Measurements from ENCODE around the gene GPX7. TPM values are rescaled to one million over a fixed set of nuclear protein-coding genes. Genes with fewer than 3 reads are reported as not detected.

The GPX7 gene
- total RNA-seq, 1 donor = 73.5 TPM

DNA sequence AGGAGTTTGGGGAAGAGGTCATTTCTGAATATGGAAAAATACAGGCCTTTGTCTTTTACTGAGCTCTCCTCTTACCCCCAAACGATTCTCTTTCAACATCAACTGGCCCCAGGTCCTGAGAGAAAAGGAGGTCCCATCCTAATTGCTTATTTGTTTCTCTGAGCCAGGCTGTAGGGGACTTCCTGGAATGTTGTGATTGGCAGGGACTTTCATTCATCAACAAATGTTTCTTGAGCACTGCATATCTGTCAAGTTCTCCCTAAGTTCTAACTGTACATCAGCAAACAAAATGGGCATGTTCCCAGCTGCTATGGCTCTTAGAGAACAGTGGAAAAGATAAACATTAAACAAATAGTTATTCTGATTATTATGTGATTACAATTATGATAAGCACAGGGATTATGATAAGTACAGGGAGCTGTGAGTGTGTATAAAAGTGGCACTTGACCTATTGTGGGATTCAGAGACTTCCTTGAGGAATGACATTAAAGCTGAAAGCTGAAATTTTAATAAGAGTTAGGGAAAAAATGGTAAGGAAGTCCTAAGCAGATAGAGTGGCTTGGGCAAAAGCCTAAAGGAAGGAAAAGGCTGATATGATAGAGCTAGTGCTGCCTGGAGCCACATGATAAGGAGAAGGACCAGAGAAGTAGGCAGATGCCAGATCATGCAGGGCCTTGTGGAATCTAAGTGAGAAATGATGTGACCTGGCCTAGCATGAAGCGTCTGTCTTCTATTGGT is 11.6 kb downstream of the GPX7 start:
- no peak overlapping the region for H3K4me2 ChIP-seq (ENCODE audit: insufficient read depth, low read length)
- no peak for DNase-seq (ENCODE audit: insufficient read length, low spot score, missing footprints)
- TF ChIP-seq, protein P1, sequence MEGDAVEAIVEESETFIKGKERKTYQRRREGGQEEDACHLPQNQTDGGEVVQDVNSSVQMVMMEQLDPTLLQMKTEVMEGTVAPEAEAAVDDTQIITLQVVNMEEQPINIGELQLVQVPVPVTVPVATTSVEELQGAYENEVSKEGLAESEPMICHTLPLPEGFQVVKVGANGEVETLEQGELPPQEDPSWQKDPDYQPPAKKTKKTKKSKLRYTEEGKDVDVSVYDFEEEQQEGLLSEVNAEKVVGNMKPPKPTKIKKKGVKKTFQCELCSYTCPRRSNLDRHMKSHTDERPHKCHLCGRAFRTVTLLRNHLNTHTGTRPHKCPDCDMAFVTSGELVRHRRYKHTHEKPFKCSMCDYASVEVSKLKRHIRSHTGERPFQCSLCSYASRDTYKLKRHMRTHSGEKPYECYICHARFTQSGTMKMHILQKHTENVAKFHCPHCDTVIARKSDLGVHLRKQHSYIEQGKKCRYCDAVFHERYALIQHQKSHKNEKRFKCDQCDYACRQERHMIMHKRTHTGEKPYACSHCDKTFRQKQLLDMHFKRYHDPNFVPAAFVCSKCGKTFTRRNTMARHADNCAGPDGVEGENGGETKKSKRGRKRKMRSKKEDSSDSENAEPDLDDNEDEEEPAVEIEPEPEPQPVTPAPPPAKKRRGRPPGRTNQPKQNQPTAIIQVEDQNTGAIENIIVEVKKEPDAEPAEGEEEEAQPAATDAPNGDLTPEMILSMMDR (IDR thresholded peaks at IDR 0.05; ENCODE audit: extremely low read depth, low read depth, low read length) = no peak
- no peak overlapping the region for H3K4me3 ChIP-seq (ENCODE audit: insufficient read depth, low read length)
- H2AFZ ChIP-seq (ENCODE audit: low read length) = no peak overlapping the region
- no peaks in the 10 kb centered on the region for H3K4me1 ChIP-seq (ENCODE audit: insufficient read depth, low read length)
- no peaks in the 10 kb centered on the region for H3K27me3 ChIP-seq (ENCODE audit: insufficient read depth, low read length)
- H3K36me3 ChIP-seq (ENCODE audit: insufficient read depth, low read length) = no peaks in the 10 kb centered on the region
- H4K20me1 ChIP-seq (ENCODE audit: insufficient read depth, low read length) = no peaks in the 10 kb centered on the region
- H3K9me3 ChIP-seq (ENCODE audit: low read depth, low read length) = no peaks in the 10 kb centered on the region
- no peak overlapping the region for H3K27ac ChIP-seq (ENCODE audit: low read depth, low read length)
- no peaks in the 10 kb centered on the region for H3K79me2 ChIP-seq (ENCODE audit: insufficient read depth, low read length)

DNA sequence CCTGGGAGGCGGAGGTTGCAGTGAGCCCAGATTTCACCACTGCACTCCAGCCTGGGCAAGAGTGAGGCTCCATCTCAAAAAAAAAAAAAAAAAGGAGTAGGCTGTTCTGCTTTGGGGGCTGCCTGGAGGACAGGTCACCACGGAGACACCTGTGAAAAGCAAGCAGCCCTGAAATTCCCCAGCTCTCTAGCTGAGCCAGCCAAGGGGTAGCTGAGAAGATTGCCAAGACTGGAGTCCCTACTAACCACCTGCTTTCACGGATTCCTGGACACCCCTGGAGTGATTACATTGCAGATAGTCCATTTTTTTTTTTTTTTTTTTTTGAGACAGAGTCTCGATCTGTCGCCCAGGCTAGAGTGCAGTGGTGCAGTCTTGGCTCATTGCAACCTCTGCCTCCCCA is 12.5 kb downstream of the GPX7 start:
- Histone ChIP-seq H3K27ac (ENCODE audit: low read depth, low read length) (no peak overlapping the region), H3K79me2 (ENCODE audit: insufficient read depth, low read length) (no peaks in the 10 kb centered on the region), H3K4me2 (ENCODE audit: insufficient read depth, low read length) (no peak overlapping the region), H3K36me3 (ENCODE audit: insufficient read depth, low read length) (no peaks in the 10 kb centered on the region), H2AFZ (ENCODE audit: low read length) (no peak overlapping the region), H3K27me3 (ENCODE audit: insufficient read depth, low read length) (no peaks in the 10 kb centered on the region), H3K4me3 (ENCODE audit: insufficient read depth, low read length) (no peak overlapping the region), H4K20me1 (ENCODE audit: insufficient read depth, low read length) (no peaks in the 10 kb centered on the region), H3K9me3 (ENCODE audit: low read depth, low read length) (no peaks in the 10 kb centered on the region), H3K4me1 (ENCODE audit: insufficient read depth, low read length) (no peaks in the 10 kb centered on the region)
- DNase-seq (ENCODE audit: insufficient read length, low spot score, missing footprints) = no peak
- TF ChIP-seq, protein P1 (IDR thresholded peaks at IDR 0.05; ENCODE audit: extremely low read depth, low read depth, low read length) = no peak

DNA sequence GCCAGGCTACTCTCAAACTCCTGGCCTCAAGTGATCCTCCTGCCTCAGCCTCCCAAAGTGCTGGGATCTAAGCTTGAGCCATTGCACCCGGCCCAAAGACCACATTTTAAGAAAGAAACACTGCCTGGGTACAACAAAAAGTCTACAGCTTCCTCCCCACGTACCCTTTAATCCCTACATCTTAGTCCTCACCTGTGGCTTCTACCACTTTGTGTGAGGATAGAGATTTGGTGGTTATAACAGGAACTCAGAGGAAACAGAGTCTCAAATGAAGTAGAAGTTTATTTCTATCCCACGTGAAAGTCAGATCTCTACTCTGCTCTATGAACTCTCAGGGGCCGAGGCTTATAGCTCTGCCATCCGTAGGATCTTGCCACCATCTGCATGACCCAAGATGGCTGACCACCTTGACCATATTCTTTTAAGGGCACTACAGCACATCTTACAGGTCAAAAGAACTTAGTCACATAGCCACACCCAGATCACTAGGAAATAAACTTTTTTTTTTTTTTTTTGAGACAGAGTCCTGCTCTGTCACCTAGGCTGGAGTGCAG is 13.4 kb downstream of the GPX7 start:
- Histone ChIP-seq H3K9me3 (ENCODE audit: low read depth, low read length) (no peaks in the 10 kb centered on the region), H3K4me1 (ENCODE audit: insufficient read depth, low read length) (no peaks in the 10 kb centered on the region), H4K20me1 (ENCODE audit: insufficient read depth, low read length) (no peaks in the 10 kb centered on the region), H3K27ac (ENCODE audit: low read depth, low read length) (no peak overlapping the region), H3K36me3 (ENCODE audit: insufficient read depth, low read length) (no peaks in the 10 kb centered on the region), H3K4me3 (ENCODE audit: insufficient read depth, low read length) (no peak overlapping the region), H3K79me2 (ENCODE audit: insufficient read depth, low read length) (no peaks in the 10 kb centered on the region), H2AFZ (ENCODE audit: low read length) (no peak overlapping the region), H3K4me2 (ENCODE audit: insufficient read depth, low read length) (no peak overlapping the region), H3K27me3 (ENCODE audit: insufficient read depth, low read length) (no peaks in the 10 kb centered on the region)
- TF ChIP-seq, protein P1 (IDR thresholded peaks at IDR 0.05; ENCODE audit: extremely low read depth, low read depth, low read length) = no peak
- no peak for DNase-seq (ENCODE audit: insufficient read length, low spot score, missing footprints)

DNA sequence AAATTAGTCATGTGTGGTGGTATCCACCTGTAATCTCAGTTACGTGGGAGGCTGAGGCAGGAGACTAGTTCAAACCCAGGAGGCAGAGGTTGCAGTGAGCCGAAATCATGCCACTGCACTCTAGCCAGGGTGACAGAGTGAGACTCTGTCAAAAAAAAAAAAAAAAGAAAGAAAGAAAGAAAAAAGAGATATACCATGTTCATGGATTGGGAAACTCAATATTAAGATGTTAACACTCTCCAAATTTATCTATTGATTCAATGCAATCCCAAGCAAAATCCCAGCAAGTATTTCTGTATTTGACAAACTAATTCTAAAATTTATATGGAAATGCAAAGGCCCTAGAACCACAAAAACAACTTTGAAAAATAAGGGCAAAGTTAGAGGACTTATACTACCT is 19.8 kb downstream of the GPX7 start:
- no peak for DNase-seq (ENCODE audit: insufficient read length, low spot score, missing footprints)
- Histone ChIP-seq H3K36me3 (ENCODE audit: insufficient read depth, low read length) (no peaks in the 10 kb centered on the region), H3K4me1 (ENCODE audit: insufficient read depth, low read length) (no peaks in the 10 kb centered on the region), H3K27ac (ENCODE audit: low read depth, low read length) (no peak overlapping the region), H2AFZ (ENCODE audit: low read length) (no peak overlapping the region), H3K79me2 (ENCODE audit: insufficient read depth, low read length) (no peaks in the 10 kb centered on the region), H3K4me2 (ENCODE audit: insufficient read depth, low read length) (no peak overlapping the region), H3K9me3 (ENCODE audit: low read depth, low read length) (no peaks in the 10 kb centered on the region), H3K4me3 (ENCODE audit: insufficient read depth, low read length) (no peak overlapping the region), H3K27me3 (ENCODE audit: insufficient read depth, low read length) (no peaks in the 10 kb centered on the region), H4K20me1 (ENCODE audit: insufficient read depth, low read length) (no peaks in the 10 kb centered on the region)
- TF ChIP-seq, protein P1 (IDR thresholded peaks at IDR 0.05; ENCODE audit: extremely low read depth, low read depth, low read length) = no peak

All from osteoblast (primary cell).